ENCODE results near the gene PDPR.
"Not testable (repeated sequence)": the region's sequence is repeated elsewhere in the genome, so short reads cannot be mapped to it uniquely, and the experiment has no call there.

The PDPR gene

GRCh38 chr16:70158261-70158939 lies 44.3 kb downstream of the PDPR start:
- DNase-seq: no peak
- TF ChIP-seq GATA1 (IDR thresholded peaks at IDR 0.05; ENCODE audit: low read depth, low read length): no peak
- no peak for TF ChIP-seq POLR2A (IDR thresholded peaks at IDR 0.05; ENCODE audit: low read length)

GRCh38 chr16:70159355-70160348 lies 45.5 kb downstream of the PDPR start:
- no peak for TF ChIP-seq POLR2A (IDR thresholded peaks at IDR 0.05; ENCODE audit: low read length)
- no peak for DNase-seq

- TF ChIP-seq GATA1 (IDR thresholded peaks at IDR 0.05; ENCODE audit: low read depth, low read length) (no peak), POLR2A (IDR thresholded peaks at IDR 0.05; ENCODE audit: low read length) (no peak)
- DNase-seq: no peak
Observed at GRCh38 chr16:70160388-70160787, 46.3 kb downstream of the PDPR start.

GRCh38 chr16:70160821-70161220 lies 46.7 kb downstream of the PDPR start:
- DNase-seq: no peak
- TF ChIP-seq GATA1 (IDR thresholded peaks at IDR 0.05; ENCODE audit: low read depth, low read length) (no peak), POLR2A (IDR thresholded peaks at IDR 0.05; ENCODE audit: low read length) (no peak)

GRCh38 chr16:70161350-70161749 lies 47.2 kb downstream of the PDPR start:
- TF ChIP-seq GATA1 (IDR thresholded peaks at IDR 0.05; ENCODE audit: low read depth, low read length) (no peak), POLR2A (IDR thresholded peaks at IDR 0.05; ENCODE audit: low read length) (no peak)
- no peak for DNase-seq

- TF ChIP-seq POLR2A (IDR thresholded peaks at IDR 0.05; ENCODE audit: low read length) (no peak), GATA1 (IDR thresholded peaks at IDR 0.05; ENCODE audit: low read depth, low read length) (no peak)
- no peak for DNase-seq
Observed at GRCh38 chr16:70162041-70162451, 47.9 kb downstream of the PDPR start.

- TF ChIP-seq GATA1 (IDR thresholded peaks at IDR 0.05; ENCODE audit: low read depth, low read length): no peak
- no peak for TF ChIP-seq POLR2A (IDR thresholded peaks at IDR 0.05; ENCODE audit: low read length)
- DNase-seq: no peak
Observed at GRCh38 chr16:70163596-70163995, 49.5 kb downstream of the PDPR start.

GRCh38 chr16:70166688-70167087 lies 52.6 kb downstream of the PDPR start:
- not testable (repeated sequence) for DNase-seq

- DNase-seq: not testable (repeated sequence)
Observed at GRCh38 chr16:70173212-70173837, 59.2 kb downstream of the PDPR start, which contains the start of gene CLEC18C. Gene CLEC18C, plus strand, starts transcription at chr16:70173787. Its CDS starts 492 bp downstream, at chr16:70174279.

GRCh38 chr16:70173916-70174315 lies 59.8 kb downstream of the PDPR start:
- DNase-seq: not testable (repeated sequence)

- DNase-seq: not testable (repeated sequence)
Observed at GRCh38 chr16:70174387-70174932, 60.3 kb downstream of the PDPR start.

- DNase-seq: not testable (repeated sequence)
Observed at GRCh38 chr16:70187858-70188607, 73.9 kb downstream of the PDPR start.

- not testable (repeated sequence) for DNase-seq
Observed at GRCh38 chr16:70188608-70188915, 74.4 kb downstream of the PDPR start.

GRCh38 chr16:70190574-70190973 lies 76.4 kb downstream of the PDPR start:
- DNase-seq: not testable (repeated sequence)

- not testable (repeated sequence) for DNase-seq
Observed at GRCh38 chr16:70196683-70197300, 82.7 kb downstream of the PDPR start.

GRCh38 chr16:70197611-70198010 lies 83.5 kb downstream of the PDPR start:
- DNase-seq: not testable (repeated sequence)

- not testable (repeated sequence) for DNase-seq
Observed at GRCh38 chr16:70198230-70198629, 84.1 kb downstream of the PDPR start.

- DNase-seq: not testable (repeated sequence)
Observed at GRCh38 chr16:70198666-70199065, 84.5 kb downstream of the PDPR start.

GRCh38 chr16:70199170-70199569 lies 85.0 kb downstream of the PDPR start:
- DNase-seq: not testable (repeated sequence)

- DNase-seq: not testable (repeated sequence)
Observed at GRCh38 chr16:70200063-70200462, 85.9 kb downstream of the PDPR start.

All from erythroblast (primary cell).